HepG2 (cell line): ENCODE data around the gene POLR2M. TPM values are rescaled to one million over a fixed set of nuclear protein-coding genes. Genes with fewer than 3 reads are reported as not detected.

ENCODE experiments used
- BORCS8-MEF2B ChIP-seq: sonication (generic); formaldehyde crosslinking; IDR thresholded peaks from 2 replicates; pipeline ENCODE4 v1.8.0; 2022; ENCODE audit warnings: mild to moderate bottlenecking, missing genetic modification reagents
- DNMT3B ChIP-seq: conservative IDR thresholded peaks from 2 replicates; pipeline ENCODE4 v1.6.1; 2016; ENCODE audit warnings: missing biosample characterization, control low read depth
- EED ChIP-seq: sonication (generic); formaldehyde crosslinking; IDR thresholded peaks from 2 replicates; pipeline ENCODE4 v1.5.0; 2020; ENCODE audit warnings: mild to moderate bottlenecking, missing genetic modification reagents
- GATAD1 ChIP-seq: IDR thresholded peaks from 2 replicates; pipeline ENCODE4 v1.6.1; 2016; ENCODE audit warnings: missing genetic modification reagents, missing compliant biosample characterization
- GTF3A ChIP-seq: sonication (generic); formaldehyde crosslinking; conservative IDR thresholded peaks from 2 replicates; pipeline ENCODE4 v1.4.0; 2020; ENCODE audit warnings: mild to moderate bottlenecking, missing genetic modification reagents
- ISX ChIP-seq: sonication (generic); formaldehyde crosslinking; conservative IDR thresholded peaks from 2 replicates; pipeline ENCODE4 v1.5.0; 2020; ENCODE audit warnings: missing genetic modification reagents
- KDM2A ChIP-seq: sonication (generic); formaldehyde crosslinking; IDR thresholded peaks from 2 replicates; pipeline ENCODE4 v1.4.0; 2020; ENCODE audit warnings: low read depth, missing genetic modification reagents, borderline replicate concordance
- KMT2A ChIP-seq: sonication (generic); formaldehyde crosslinking; IDR thresholded peaks from 2 replicates; pipeline ENCODE4 v1.4.0; 2020; ENCODE audit warnings: missing genetic modification reagents
- PAX8 ChIP-seq: sonication (generic); formaldehyde crosslinking; IDR thresholded peaks from 2 replicates; pipeline ENCODE4 v1.8.0; 2022; ENCODE audit warnings: mild to moderate bottlenecking, missing genetic modification reagents, borderline replicate concordance
- RCOR2 ChIP-seq: IDR thresholded peaks from 2 replicates; pipeline ENCODE4 v1.6.1; 2016; ENCODE audit warnings: missing biosample characterization, missing genetic modification reagents
- RORA ChIP-seq: sonication (generic); formaldehyde crosslinking; IDR thresholded peaks from 2 replicates; pipeline ENCODE4 v1.5.0; 2020; ENCODE audit warnings: mild to moderate bottlenecking, missing genetic modification reagents, moderate library complexity
- SYNCRIP ChIP-seq: fragments of 200-400 bp; formaldehyde crosslinking; IDR thresholded peaks from 2 replicates; pipeline ENCODE4 v1.6.1; 2018; ENCODE audit warnings: mild to moderate bottlenecking, low read depth, low read length; ENCODE audit not compliant: insufficient read depth
- TOE1 ChIP-seq: sonication (generic); formaldehyde crosslinking; IDR thresholded peaks from 2 replicates; pipeline ENCODE4 v1.4.0; 2020; ENCODE audit warnings: mild to moderate bottlenecking, missing genetic modification reagents
- XRCC5 ChIP-seq: fragments of 200-400 bp; formaldehyde crosslinking; optimal IDR thresholded peaks from 2 replicates; pipeline ENCODE3; 2017; ENCODE audit warnings: mild to moderate bottlenecking, low read length
- ZKSCAN1 ChIP-seq: fragments of 150-350 bp; IDR thresholded peaks from 2 replicates; pipeline ENCODE4 v1.6.1; 2014; ENCODE audit warnings: low read length
- ZMYM4 ChIP-seq: sonication (generic); formaldehyde crosslinking; IDR thresholded peaks from 2 replicates; pipeline ENCODE4 v1.8.1; 2023; ENCODE audit warnings: mild to moderate bottlenecking, missing genetic modification reagents
- ZNF329 ChIP-seq: sonication (generic); formaldehyde crosslinking; IDR thresholded peaks from 2 replicates; pipeline ENCODE4 v1.9.0; 2021; ENCODE audit warnings: low read depth, mild to moderate bottlenecking, missing genetic modification reagents
- ZNF367 ChIP-seq: sonication (generic); formaldehyde crosslinking; IDR thresholded peaks from 2 replicates; pipeline ENCODE4 v1.4.0; 2020; ENCODE audit warnings: missing genetic modification reagents, borderline replicate concordance
- ZNF619 ChIP-seq: sonication (generic); formaldehyde crosslinking; IDR thresholded peaks from 2 replicates; pipeline ENCODE4 v1.4.0; 2020; ENCODE audit warnings: mild to moderate bottlenecking, missing genetic modification reagents
- ZNF644 ChIP-seq: IDR thresholded peaks from 2 replicates; pipeline ENCODE4 v1.6.1; 2016; ENCODE audit warnings: low read depth
- ZNF660 ChIP-seq: sonication (generic); formaldehyde crosslinking; IDR thresholded peaks from 2 replicates; pipeline ENCODE4 v1.5.1; 2020; ENCODE audit warnings: mild to moderate bottlenecking, low read depth, missing genetic modification reagents, borderline replicate concordance
- ZNF773 ChIP-seq: sonication (generic); formaldehyde crosslinking; IDR thresholded peaks from 2 replicates; pipeline ENCODE4 v1.4.0; 2020; ENCODE audit warnings: missing genetic modification reagents, borderline replicate concordance
- polyA plus RNA-seq, 8 experiments: library from polyadenylated mRNA; depleted of rRNA in 3 of 8; stranded (reverse) in 7 of 8; unstranded in 1 of 8; fragments of >200 nt; fragmentation: Illumina TruSeq in 4 of 8; extraction: Trizol in 4 of 8; gene quantifications; 2 replicates each; pipeline versions ENCODE4 v1.2.1 to v1.2.3, GENCODE V29; 2011 to 2016; ENCODE audit warnings: low read depth in 4 of 8, missing spikeins in 1 of 8, mixed read lengths in 1 of 8; ENCODE audit not compliant: insufficient read depth in 1 of 8
- total RNA-seq, 5 experiments: library from RNA; depleted of rRNA; stranded (reverse); fragments of >200 nt; fragmentation: Illumina TruSeq; extraction: Trizol; gene quantifications; 2 replicates each; pipeline ENCODE4 v1.2.3, GENCODE V29; 2016; ENCODE audit warnings: low read depth in 1 of 5
- TF ChIP-seq, protein P1 (sequence below): sonication (generic); formaldehyde crosslinking; IDR thresholded peaks from 2 replicates; pipeline ENCODE4 v1.4.0; 2020; ENCODE audit warnings: mild to moderate bottlenecking, missing genetic modification reagents
- TF ChIP-seq, protein P2 (sequence below): sonication (generic); formaldehyde crosslinking; IDR thresholded peaks from 2 replicates; pipeline ENCODE4 v1.8.0; 2022; ENCODE audit warnings: mild to moderate bottlenecking, missing genetic modification reagents, moderate library complexity
- TF ChIP-seq, protein P3 (sequence below): sonication (generic); formaldehyde crosslinking; conservative IDR thresholded peaks from 2 replicates; pipeline ENCODE4 v1.8.1; 2023; ENCODE audit warnings: missing genetic modification reagents
- TF ChIP-seq, protein P4 (sequence below): sonication (generic); formaldehyde crosslinking; IDR thresholded peaks from 2 replicates; pipeline ENCODE4 v1.4.0; 2020; ENCODE audit warnings: missing genetic modification reagents

The POLR2M gene
- total and polyA plus RNA-seq, 2 of the 13 experiments (the other 11 are each of a cell fraction or from before 2014, with no cell fraction given) = 25.9 to 48.5 TPM

DNA sequence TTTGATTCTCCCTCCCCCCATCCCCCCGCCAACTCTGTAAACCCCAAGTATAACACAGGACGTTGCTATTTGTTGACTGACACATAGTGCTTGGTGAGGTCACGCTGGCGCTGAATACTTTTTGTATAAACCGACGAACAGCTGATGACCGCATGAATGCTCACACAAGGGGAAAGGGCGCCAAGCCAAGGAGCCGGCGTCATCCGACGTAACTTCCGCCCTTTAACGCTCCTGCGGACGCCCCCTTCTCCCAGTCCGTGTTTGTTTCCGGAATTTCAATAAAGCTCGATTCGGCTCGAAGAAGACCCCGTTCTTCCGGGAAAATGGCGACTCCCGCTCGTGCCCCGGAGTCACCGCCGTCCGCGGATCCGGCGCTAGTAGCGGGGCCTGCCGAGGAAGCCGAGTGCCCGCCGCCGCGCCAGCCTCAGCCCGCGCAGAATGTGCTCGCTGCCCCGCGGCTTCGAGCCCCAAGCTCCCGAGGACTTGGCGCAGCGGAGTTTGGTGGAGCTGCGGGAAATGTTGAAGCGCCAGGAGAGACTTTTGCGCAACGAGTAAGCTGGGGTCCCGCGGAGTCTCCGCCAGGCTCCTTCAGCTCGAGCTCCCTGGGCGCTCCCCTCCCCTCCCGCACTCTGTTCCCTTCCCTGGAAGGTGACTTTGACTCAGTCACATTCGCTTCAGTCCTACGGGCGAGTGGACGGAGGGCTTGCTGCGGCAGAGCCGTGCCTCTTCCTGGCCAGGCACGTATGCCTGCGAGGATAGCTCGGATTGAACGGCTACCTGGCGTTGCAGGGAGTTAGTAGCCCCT, at the start of gene POLR2M (continued):
- TF ChIP-seq RORA (CRISPR knock-in tag) (no peak), ZNF329 (CRISPR knock-in tag) (no peak), EED (CRISPR knock-in tag) (no peak), ISX (CRISPR knock-in tag) (no peak), BORCS8-MEF2B (CRISPR knock-in tag) (peak; percentile 20; the same call in 1 of the 2 replicates), KDM2A (CRISPR knock-in tag) (peak; percentile 97), ZNF619 (CRISPR knock-in tag) (peak; percentile 83), PAX8 (CRISPR knock-in tag) (no peak), DNMT3B (CRISPR knock-in tag) (0 out of 2 replicates have a peak, but pooled peaks have one; percentile 26), ZMYM4 (CRISPR knock-in tag) (peak; percentile 99), GATAD1 (CRISPR knock-in tag) (peak; percentile 85), ZKSCAN1 (peak; percentile 60; the same call in 1 of the 2 replicates), GTF3A (CRISPR knock-in tag) (no peak), XRCC5 (no peak), TOE1 (CRISPR knock-in tag) (peak; percentile 55; the same call in 1 of the 2 replicates), SYNCRIP (no peak), ZNF773 (CRISPR knock-in tag) (0 out of 2 replicates have a peak, but pooled peaks have one; percentile 21), RCOR2 (CRISPR knock-in tag) (0 out of 2 replicates have a peak, but pooled peaks have one; percentile 32), KMT2A (CRISPR knock-in tag) (peak; percentile 96), ZNF660 (CRISPR knock-in tag) (no peak), ZNF367 (no peak), ZNF644 (CRISPR knock-in tag) (peak; percentile 49)
- TF ChIP-seq, protein P1, sequence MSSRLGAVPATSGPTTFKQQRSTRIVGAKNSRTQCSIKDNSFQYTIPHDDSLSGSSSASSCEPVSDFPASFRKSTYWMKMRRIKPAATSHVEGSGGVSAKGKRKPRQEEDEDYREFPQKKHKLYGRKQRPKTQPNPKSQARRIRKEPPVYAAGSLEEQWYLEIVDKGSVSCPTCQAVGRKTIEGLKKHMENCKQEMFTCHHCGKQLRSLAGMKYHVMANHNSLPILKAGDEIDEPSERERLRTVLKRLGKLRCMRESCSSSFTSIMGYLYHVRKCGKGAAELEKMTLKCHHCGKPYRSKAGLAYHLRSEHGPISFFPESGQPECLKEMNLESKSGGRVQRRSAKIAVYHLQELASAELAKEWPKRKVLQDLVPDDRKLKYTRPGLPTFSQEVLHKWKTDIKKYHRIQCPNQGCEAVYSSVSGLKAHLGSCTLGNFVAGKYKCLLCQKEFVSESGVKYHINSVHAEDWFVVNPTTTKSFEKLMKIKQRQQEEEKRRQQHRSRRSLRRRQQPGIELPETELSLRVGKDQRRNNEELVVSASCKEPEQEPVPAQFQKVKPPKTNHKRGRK (CRISPR knock-in tag) = peak; percentile 40; the same call in 1 of the 2 replicates
- TF ChIP-seq, protein P2, sequence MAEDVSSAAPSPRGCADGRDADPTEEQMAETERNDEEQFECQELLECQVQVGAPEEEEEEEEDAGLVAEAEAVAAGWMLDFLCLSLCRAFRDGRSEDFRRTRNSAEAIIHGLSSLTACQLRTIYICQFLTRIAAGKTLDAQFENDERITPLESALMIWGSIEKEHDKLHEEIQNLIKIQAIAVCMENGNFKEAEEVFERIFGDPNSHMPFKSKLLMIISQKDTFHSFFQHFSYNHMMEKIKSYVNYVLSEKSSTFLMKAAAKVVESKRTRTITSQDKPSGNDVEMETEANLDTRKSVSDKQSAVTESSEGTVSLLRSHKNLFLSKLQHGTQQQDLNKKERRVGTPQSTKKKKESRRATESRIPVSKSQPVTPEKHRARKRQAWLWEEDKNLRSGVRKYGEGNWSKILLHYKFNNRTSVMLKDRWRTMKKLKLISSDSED (CRISPR knock-in tag) = no peak
- TF ChIP-seq, protein P3, sequence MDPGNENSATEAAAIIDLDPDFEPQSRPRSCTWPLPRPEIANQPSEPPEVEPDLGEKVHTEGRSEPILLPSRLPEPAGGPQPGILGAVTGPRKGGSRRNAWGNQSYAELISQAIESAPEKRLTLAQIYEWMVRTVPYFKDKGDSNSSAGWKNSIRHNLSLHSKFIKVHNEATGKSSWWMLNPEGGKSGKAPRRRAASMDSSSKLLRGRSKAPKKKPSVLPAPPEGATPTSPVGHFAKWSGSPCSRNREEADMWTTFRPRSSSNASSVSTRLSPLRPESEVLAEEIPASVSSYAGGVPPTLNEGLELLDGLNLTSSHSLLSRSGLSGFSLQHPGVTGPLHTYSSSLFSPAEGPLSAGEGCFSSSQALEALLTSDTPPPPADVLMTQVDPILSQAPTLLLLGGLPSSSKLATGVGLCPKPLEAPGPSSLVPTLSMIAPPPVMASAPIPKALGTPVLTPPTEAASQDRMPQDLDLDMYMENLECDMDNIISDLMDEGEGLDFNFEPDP (CRISPR knock-in tag) = 0 out of 2 replicates have a peak, but pooled peaks have one; percentile 89
- TF ChIP-seq, protein P4, sequence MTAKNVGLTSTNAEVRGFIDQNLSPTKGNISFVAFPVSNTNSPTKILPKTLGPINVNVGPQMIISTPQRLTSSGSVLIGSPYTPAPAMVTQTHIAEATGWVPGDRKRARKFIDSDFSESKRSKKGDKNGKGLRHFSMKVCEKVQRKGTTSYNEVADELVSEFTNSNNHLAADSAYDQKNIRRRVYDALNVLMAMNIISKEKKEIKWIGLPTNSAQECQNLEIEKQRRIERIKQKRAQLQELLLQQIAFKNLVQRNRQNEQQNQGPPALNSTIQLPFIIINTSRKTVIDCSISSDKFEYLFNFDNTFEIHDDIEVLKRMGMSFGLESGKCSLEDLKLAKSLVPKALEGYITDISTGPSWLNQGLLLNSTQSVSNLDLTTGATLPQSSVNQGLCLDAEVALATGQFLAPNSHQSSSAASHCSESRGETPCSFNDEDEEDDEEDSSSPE (CRISPR knock-in tag) = peak; percentile 95
